A549 (cell line): ENCODE results near the gene PLCB4.

ENCODE experiments used
- BCL3 ChIP-seq: fragments of >200 bp; sonication (Bioruptor Twin); formaldehyde crosslinking; IDR thresholded peaks from 3 replicates; pipeline ENCODE4 v1.6.1; 2016
- CTCF ChIP-seq: fragments of >200 bp; sonication (Bioruptor Twin); formaldehyde crosslinking; IDR thresholded peaks from 3 replicates; pipeline ENCODE4 v1.5.1; 2016
- EP300 ChIP-seq, 2 experiments: fragments of >200 bp; sonication (Bioruptor Twin); formaldehyde crosslinking; IDR thresholded peaks; 2 replicates in 1 of 2; 3 replicates in 1 of 2; pipeline ENCODE4 v1.6.1; 2016 to 2017
- ESRRA ChIP-seq: fragments of 150-350 bp; IDR thresholded peaks from 2 replicates; pipeline ENCODE4 v1.6.1; 2014; ENCODE audit warnings: mild to moderate bottlenecking, low read length, borderline replicate concordance
- HMGXB4 ChIP-seq: fragments of 250-450 bp; sonication (Bioruptor Pico); IDR thresholded peaks from 2 replicates; pipeline ENCODE4 v1.5.0; 2021; ENCODE audit warnings: mild to moderate bottlenecking, moderate library complexity, borderline replicate concordance
- JUN ChIP-seq, 2 experiments: fragments of >200 bp; sonication (Bioruptor Twin); formaldehyde crosslinking; IDR thresholded peaks; 2 replicates in 1 of 2; 3 replicates in 1 of 2; pipeline ENCODE4 v1.6.1; 2016 to 2017
- KDM5A ChIP-seq: fragments of 200-600 bp; sonication (generic); IDR thresholded peaks from 2 replicates; pipeline ENCODE4 v1.6.1; 2016; ENCODE audit warnings: antibody characterized with exemption, mild to moderate bottlenecking
- MYC ChIP-seq: IDR thresholded peaks from 2 replicates; pipeline ENCODE4 v1.6.1; 2012; ENCODE audit warnings: mild to moderate bottlenecking, inconsistent platforms, low read length, improper control_type of control experiment, borderline replicate concordance
- POLR2A ChIP-seq: IDR thresholded peaks from 2 replicates; pipeline ENCODE4 v1.6.1; 2012; ENCODE audit warnings: mild to moderate bottlenecking, low read length
- RNF2 ChIP-seq: fragments of 200-600 bp; sonication (generic); IDR thresholded peaks from 2 replicates; pipeline ENCODE4 v1.6.1; 2016; ENCODE audit warnings: low read depth, mild to moderate bottlenecking, antibody characterized with exemption, moderate library complexity, borderline replicate concordance
- SREBF2 ChIP-seq: fragments of 450-650 bp; IDR thresholded peaks from 2 replicates; pipeline ENCODE4 v1.6.1; 2014; ENCODE audit warnings: mild to moderate bottlenecking, moderate library complexity
- TF ChIP-seq, protein P1 (sequence below): IDR thresholded peaks from 2 replicates; pipeline ENCODE4 v1.6.1; 2012

GRCh38 chr20:9244811-9245210 is 175.9 kb downstream of the PLCB4 start:
- TF ChIP-seq CTCF (no peak), KDM5A (no peak), JUN (IDR thresholded peaks at IDR 0.05) (no peak), HMGXB4 (CRISPR knock-in tag) (no peak), BCL3 (no peak), POLR2A (no peak), EP300 (IDR thresholded peaks at IDR 0.05) (no peak), SREBF2 (no peak), MYC (no peak), RNF2 (no peak), ESRRA (no peak)
- TF ChIP-seq, protein P1, sequence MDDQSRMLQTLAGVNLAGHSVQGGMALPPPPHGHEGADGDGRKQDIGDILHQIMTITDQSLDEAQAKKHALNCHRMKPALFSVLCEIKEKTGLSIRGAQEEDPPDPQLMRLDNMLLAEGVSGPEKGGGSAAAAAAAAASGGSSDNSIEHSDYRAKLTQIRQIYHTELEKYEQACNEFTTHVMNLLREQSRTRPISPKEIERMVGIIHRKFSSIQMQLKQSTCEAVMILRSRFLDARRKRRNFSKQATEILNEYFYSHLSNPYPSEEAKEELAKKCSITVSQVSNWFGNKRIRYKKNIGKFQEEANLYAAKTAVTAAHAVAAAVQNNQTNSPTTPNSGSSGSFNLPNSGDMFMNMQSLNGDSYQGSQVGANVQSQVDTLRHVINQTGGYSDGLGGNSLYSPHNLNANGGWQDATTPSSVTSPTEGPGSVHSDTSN, result no peak
